AG10803 (cell line): ENCODE results near the gene SPON1.

Source experiments
- DNase-seq: peaks from one replicate; pipeline ENCODE4 v3.0.0; 2010; ENCODE audit warnings: low read depth
- H3K4me3 ChIP-seq: 2 replicates; pipeline ENCODE4 v1.5.1; 2011; ENCODE audit warnings: mild to moderate bottlenecking, low read length, control low read depth
- TF ChIP-seq, protein P1 (sequence below): conservative IDR thresholded peaks from 2 replicates; pipeline ENCODE4 v1.5.1; 2011; ENCODE audit warnings: mild to moderate bottlenecking, low read length, control low read depth, inconsistent platforms

The SPON1 gene

DNA sequence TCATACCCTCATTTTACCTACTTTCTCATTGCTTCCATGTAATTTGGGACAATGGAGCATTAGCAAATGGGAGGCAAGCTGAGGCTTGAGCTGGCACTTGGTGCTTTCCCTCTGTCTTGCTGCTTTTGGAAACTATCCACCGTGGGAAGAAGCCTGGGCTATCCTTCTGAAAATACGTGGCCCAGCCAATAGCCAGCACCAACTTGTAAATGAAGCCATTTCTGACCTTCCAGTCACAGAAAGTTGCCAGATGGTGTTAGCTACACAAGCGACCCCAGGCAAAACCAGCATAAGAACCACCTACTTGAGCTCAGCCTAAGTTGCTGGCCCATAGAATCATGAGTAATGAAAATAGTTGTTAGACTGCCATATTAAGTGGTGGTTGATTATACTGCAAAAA, 18.5 kb upstream of the SPON1 start:
- no peak overlapping the region for H3K4me3 ChIP-seq
- no peak for DNase-seq
- TF ChIP-seq, protein P1, sequence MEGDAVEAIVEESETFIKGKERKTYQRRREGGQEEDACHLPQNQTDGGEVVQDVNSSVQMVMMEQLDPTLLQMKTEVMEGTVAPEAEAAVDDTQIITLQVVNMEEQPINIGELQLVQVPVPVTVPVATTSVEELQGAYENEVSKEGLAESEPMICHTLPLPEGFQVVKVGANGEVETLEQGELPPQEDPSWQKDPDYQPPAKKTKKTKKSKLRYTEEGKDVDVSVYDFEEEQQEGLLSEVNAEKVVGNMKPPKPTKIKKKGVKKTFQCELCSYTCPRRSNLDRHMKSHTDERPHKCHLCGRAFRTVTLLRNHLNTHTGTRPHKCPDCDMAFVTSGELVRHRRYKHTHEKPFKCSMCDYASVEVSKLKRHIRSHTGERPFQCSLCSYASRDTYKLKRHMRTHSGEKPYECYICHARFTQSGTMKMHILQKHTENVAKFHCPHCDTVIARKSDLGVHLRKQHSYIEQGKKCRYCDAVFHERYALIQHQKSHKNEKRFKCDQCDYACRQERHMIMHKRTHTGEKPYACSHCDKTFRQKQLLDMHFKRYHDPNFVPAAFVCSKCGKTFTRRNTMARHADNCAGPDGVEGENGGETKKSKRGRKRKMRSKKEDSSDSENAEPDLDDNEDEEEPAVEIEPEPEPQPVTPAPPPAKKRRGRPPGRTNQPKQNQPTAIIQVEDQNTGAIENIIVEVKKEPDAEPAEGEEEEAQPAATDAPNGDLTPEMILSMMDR = no peak

DNA sequence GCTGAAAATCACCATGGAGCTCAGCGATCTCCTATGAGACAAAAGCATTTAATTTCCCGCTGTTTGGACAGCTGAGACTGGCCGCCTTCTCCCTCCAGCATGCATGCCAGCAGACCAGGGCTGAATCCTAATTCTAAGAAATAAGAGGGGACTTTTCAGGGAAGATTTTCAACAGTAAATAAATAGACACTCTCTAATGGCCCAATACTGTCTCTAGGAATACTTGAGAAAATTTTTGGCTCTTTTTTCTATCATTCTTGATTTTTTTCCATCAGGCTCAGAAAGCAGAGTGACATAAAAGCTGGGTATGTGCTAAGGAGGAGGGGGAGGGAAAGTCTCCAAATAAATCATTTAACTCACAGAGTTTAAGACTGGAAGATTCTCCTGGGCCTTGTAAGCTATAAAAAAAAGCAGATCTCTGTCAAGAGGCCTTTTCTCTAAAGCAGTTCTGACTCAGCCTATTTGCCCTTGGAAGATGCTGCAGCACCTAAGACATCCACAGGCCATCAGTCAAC, 17.6 kb upstream of the SPON1 start:
- TF ChIP-seq, protein P1 = no peak
- no peak overlapping the region for H3K4me3 ChIP-seq
- peak; percentile 34 for DNase-seq

DNA sequence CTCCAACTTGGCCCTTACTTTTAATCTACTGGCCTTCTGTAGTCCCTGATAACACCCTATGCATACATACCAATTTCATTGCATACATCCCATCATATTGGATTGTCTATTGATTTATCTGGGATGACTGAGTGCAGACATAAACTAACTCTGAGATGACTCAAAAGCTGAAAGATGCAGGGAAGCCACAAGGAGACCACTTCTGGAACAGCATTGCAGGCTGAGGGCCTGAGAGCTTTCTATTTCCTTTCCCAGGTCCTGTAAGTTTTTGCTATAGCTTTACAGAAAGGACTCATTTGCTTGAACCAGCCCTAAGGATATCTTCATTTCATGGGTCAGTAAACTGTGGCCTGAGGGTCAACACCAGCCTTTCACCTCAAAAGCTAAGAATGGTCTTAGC, 15.1 kb upstream of the SPON1 start:
- H3K4me3 ChIP-seq = no peak overlapping the region
- TF ChIP-seq, protein P1 = no peak
- no peak for DNase-seq

DNA sequence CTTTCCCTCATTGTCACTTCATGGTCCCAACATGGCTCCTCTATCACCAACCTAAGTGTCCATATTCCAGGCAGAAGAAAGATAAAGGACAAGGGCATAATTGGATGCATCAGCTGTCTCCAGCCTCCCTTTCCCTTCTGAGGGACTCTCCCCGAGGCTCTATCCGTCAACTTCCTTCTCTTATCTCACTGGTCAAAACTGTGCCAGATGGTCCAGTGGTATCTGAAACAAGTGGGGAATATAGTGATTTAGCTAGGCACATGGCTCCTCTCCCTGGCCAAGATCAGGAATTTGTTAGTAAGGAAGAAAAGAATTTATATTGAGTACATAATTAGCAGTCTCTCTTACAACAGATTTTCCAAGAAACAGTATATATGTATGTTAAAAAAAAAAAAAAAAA, 12.6 kb upstream of the SPON1 start:
- H3K4me3 ChIP-seq = no peak overlapping the region
- TF ChIP-seq, protein P1 = no peak; the same call in 1 of the 2 replicates
- DNase-seq = no peak

DNA sequence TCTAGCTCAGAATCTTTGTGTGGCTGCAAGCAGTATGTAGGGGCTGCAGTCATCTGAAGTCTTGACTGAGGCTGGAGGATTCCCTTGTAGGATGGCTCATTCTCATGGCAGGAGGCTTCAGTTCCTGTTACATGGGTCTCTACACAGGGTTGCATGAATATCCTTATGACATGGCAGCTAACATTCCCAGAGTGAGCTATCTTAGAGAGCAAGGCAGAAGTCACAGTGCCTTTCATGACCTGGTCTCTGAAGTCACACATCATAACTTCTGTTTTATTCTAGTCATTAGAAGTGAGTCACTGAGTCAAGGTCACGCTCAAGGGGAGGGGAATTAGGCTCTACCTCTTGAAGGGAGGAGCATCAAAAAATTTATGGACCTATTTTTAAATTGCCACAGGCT, 10.3 kb upstream of the SPON1 start:
- no peak overlapping the region for H3K4me3 ChIP-seq
- DNase-seq = no peak
- TF ChIP-seq, protein P1 = no peak

DNA sequence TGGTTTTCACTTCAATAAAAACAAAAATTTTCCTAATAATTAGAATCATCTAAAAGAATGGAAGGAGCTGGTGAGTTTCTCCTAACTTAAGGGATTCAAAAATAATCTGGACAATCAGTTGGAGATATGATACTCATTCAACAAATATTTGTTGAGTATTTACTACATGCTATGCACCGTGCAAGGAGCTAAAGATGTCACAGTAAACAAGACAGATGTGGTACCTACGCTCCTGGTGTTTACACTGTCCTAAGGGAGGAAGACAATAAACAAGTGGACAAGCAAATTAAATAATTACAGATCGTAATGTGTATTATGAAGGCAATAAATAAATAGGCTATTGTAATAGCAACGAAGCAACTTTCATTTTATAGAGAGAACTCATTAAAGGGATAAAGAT, 9.9 kb upstream of the SPON1 start:
- H3K4me3 ChIP-seq = no peak overlapping the region
- TF ChIP-seq, protein P1 = no peak
- DNase-seq = no peak

DNA sequence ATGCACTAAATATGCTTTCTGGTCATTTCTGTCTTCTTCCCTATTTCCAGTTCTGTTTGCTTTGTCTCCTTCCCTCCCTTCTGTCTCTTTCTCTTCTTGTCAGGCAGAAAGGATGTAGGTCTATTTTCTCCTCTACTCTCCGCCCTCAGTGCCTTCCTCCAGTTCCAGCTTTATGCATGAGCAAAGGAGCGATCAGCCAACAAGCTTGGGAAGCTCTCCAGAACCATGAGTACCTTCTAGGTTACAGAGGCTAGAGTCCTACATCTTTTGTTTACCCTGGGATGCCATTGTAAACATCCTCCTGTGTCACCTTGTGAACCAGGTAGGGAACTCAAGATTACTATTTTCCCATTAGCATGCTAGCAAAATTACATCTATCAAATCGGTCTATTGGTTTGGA, 7.9 kb upstream of the SPON1 start:
- no peak for DNase-seq
- TF ChIP-seq, protein P1 = no peak

More for the DNA sequence above, 7.9 kb upstream of the SPON1 start:
- no peak overlapping the region for H3K4me3 ChIP-seq
